HCT116 (cell line): ENCODE measurements around the gene CTU1. TPM values are rescaled to one million over a fixed set of nuclear protein-coding genes. Genes with fewer than 3 reads are reported as not detected.

Source experiments
- ATAC-seq: fragments of 200-7000 bp; cut with Tn5 transposase; 2 replicates; pipeline ENCODE4 v1.9.1; 2020; ENCODE audit warnings: mild to moderate bottlenecking, moderate library complexity
- BruUV-seq: library from RNA; stranded (reverse); fragments of 400-500 nt; replicated peaks from 2 replicates; lab custom pipeline; 2021; lab: Mats Ljungman, UMichigan
- CTCF ChIA-PET: fragments of 300-600 bp; sonication (Branson Sonifier 250); formaldehyde crosslinking; loops from one replicate; lab custom pipeline; 2021; ENCODE audit warnings: antibody characterized with exemption; lab: Charles Lee
- POLR2A ChIA-PET: fragments of 300-600, 350-600 bp; sonication (Branson Sonifier 250); formaldehyde crosslinking; loops from one replicate; lab custom pipeline; 2021; ENCODE audit warnings: antibody characterized with exemption; lab: Charles Lee
- RAD21 ChIA-PET, 2 experiments: fragments of 300-600 bp; sonication (Branson Sonifier 250); formaldehyde crosslinking; loops; one replicate each; lab custom pipeline; 2023; ENCODE audit warnings: low total read pairs in 2 of 2; ENCODE audit not compliant: uncharacterized antibody in 2 of 2, unreplicated experiment in 2 of 2, low non-redundant PET in 1 of 2; lab: Charles Lee
- DNase-seq: peaks from one replicate; pipeline ENCODE4 v3.0.0-alpha.2; 2010; ENCODE audit warnings: low read depth, low spot score
- H2AFZ ChIP-seq: fragments of 200-600 bp; shearing (Covaris generic), sonication (generic); 2 replicates; pipeline ENCODE4 v1.6.1; 2017; ENCODE audit warnings: low read depth, mixed run types, mixed read lengths, antibody characterized with exemption, low read length; ENCODE audit not compliant: poor library complexity, severe bottlenecking
- H3K27ac ChIP-seq: 2 replicates; pipeline ENCODE4 v1.5.1; 2012; ENCODE audit warnings: low read depth, low read length
- H3K27me3 ChIP-seq: fragments of 200-600 bp; sonication (generic); 2 replicates; pipeline ENCODE4 v1.6.1; 2016; ENCODE audit warnings: mixed run types, low read length, mixed read lengths; ENCODE audit not compliant: insufficient read depth
- H3K36me3 ChIP-seq, 2 experiments: fragments of 200-500 bp in 1 of 2; fragments of 200-600 bp in 1 of 2; sonication (Bioruptor generic) in 1 of 2; sonication (generic) in 1 of 2; 2 replicates each; pipeline versions ENCODE4 v1.5.1 to v1.6.1; 2014 to 2016; ENCODE audit warnings: low read length in 2 of 2, inconsistent platforms in 1 of 2, mixed read lengths in 1 of 2, mixed run types in 1 of 2; ENCODE audit not compliant: insufficient read depth in 2 of 2, control insufficient read depth in 1 of 2
- H3K4me1 ChIP-seq, 2 experiments: fragments of 200-600 bp in 1 of 2; sonication (generic) in 1 of 2; 2 replicates each; pipeline versions ENCODE4 v1.5.1 to v1.6.1; 2012 to 2017; ENCODE audit warnings: low read length in 2 of 2, inconsistent platforms in 1 of 2, mild to moderate bottlenecking in 1 of 2, mixed read lengths in 1 of 2, mixed run types in 1 of 2, moderate library complexity in 1 of 2; ENCODE audit not compliant: insufficient read depth in 2 of 2, control insufficient read depth in 1 of 2
- H3K4me2 ChIP-seq: fragments of 200-600 bp; sonication (generic); 2 replicates; pipeline ENCODE4 v1.6.1; 2017; ENCODE audit warnings: mixed run types, low read length, mixed read lengths
- H3K4me3 ChIP-seq, 2 experiments: fragments of 200-600 bp in 1 of 2; sonication (generic) in 1 of 2; replicated peaks in 1 of 2; 2 replicates each; pipeline ENCODE4 v1.5.1; 2011 to 2016; ENCODE audit warnings: low read length in 2 of 2, control low read depth in 1 of 2, low read depth in 1 of 2, mild to moderate bottlenecking in 1 of 2, mixed read lengths in 1 of 2, mixed run types in 1 of 2
- H3K79me2 ChIP-seq: fragments of 200-600 bp; sonication (generic); 2 replicates; pipeline ENCODE4 v1.6.1; 2017; ENCODE audit warnings: mild to moderate bottlenecking, mixed run types, low read length, moderate library complexity, mixed read lengths; ENCODE audit not compliant: insufficient read depth
- H3K9ac ChIP-seq: fragments of 200-600 bp; sonication (generic); 2 replicates; pipeline ENCODE4 v1.6.1; 2016; ENCODE audit warnings: low read length, mixed read lengths
- H3K9me2 ChIP-seq: fragments of 200-600 bp; sonication (generic), shearing (Covaris generic); 2 replicates; pipeline ENCODE4 v1.6.1; 2017; ENCODE audit warnings: mixed run types, mild to moderate bottlenecking, moderate library complexity; ENCODE audit not compliant: insufficient read depth
- H3K9me3 ChIP-seq, 2 experiments: fragments of 200-500 bp in 1 of 2; fragments of 200-600 bp in 1 of 2; sonication (Bioruptor generic) in 1 of 2; sonication (generic) in 1 of 2; 2 replicates each; pipeline ENCODE4 v1.6.1; 2014 to 2017; ENCODE audit warnings: low read length in 2 of 2, mixed read lengths in 2 of 2, inconsistent platforms in 1 of 2, low read depth in 1 of 2, mild to moderate bottlenecking in 1 of 2, mixed run types in 1 of 2, moderate library complexity in 1 of 2; ENCODE audit not compliant: control insufficient read depth in 1 of 2, insufficient read depth in 1 of 2
- H4K20me1 ChIP-seq: fragments of 200-600 bp; sonication (generic), shearing (Covaris generic); 2 replicates; pipeline ENCODE4 v1.6.1; 2017; ENCODE audit warnings: mixed run types, mild to moderate bottlenecking, moderate library complexity; ENCODE audit not compliant: insufficient read depth
- EZH2phosphoT487 ChIP-seq: fragments of 200-600 bp; IDR thresholded peaks from 2 replicates; pipeline ENCODE4 v1.6.1; 2018; ENCODE audit warnings: antibody characterized with exemption, borderline replicate concordance
- FOSL1 ChIP-seq: IDR thresholded peaks from 2 replicates; pipeline ENCODE4 v1.6.1; 2012; ENCODE audit warnings: low read depth
- JUND ChIP-seq: IDR thresholded peaks from 2 replicates; pipeline ENCODE4 v1.6.1; 2012
- RAD21 ChIP-seq: IDR thresholded peaks from 2 replicates; pipeline ENCODE4 v1.6.1; 2012; ENCODE audit warnings: low read depth, mild to moderate bottlenecking
- SIN3A ChIP-seq: IDR thresholded peaks from 2 replicates; pipeline ENCODE4 v1.6.1; 2012; ENCODE audit warnings: low read depth
- SP1 ChIP-seq: IDR thresholded peaks from 2 replicates; pipeline ENCODE4 v1.6.1; 2012; ENCODE audit warnings: low read depth
- SRF ChIP-seq: IDR thresholded peaks from 2 replicates; pipeline ENCODE4 v1.6.1; 2012; ENCODE audit warnings: low read depth
- TCF7L2 ChIP-seq: IDR thresholded peaks from 2 replicates; pipeline ENCODE4 v1.7.0; 2011; ENCODE audit warnings: borderline replicate concordance, inconsistent platforms; ENCODE audit not compliant: insufficient read depth, insufficient read length; ENCODE audit errors: extremely low read depth
- intact Hi-C: fragments of 100-400 bp; cut with micrococcal nuclease; formaldehyde crosslinking; loops from 2 replicates; pipeline ENCODE4 v1.10.0; 2022
- total RNA-seq: library from RNA; stranded (reverse); gene quantifications from one replicate; pipeline ENCODE4 v1.2.1, GENCODE V29; 2021; ENCODE audit not compliant: unreplicated experiment
- TF ChIP-seq, protein P1 (sequence below), 3 experiments: fragments of 200-600 bp in 1 of 3; sonication (generic) in 1 of 3; IDR thresholded peaks in 2 of 3; conservative IDR thresholded peaks in 1 of 3; 2 replicates each; pipeline ENCODE4 v1.5.1; 2012 to 2017; ENCODE audit warnings: low read depth in 2 of 3, low read length in 2 of 3, antibody characterized with exemption in 1 of 3, borderline replicate concordance in 1 of 3, control low read depth in 1 of 3, mild to moderate bottlenecking in 1 of 3, mixed read lengths in 1 of 3, mixed run types in 1 of 3, moderate library complexity in 1 of 3; ENCODE audit not compliant: insufficient read depth in 1 of 3
- TF ChIP-seq, protein P2 (sequence below): IDR thresholded peaks from 2 replicates; pipeline ENCODE4 v1.6.1; 2012; ENCODE audit warnings: low read depth
- TF ChIP-seq, protein P3 (sequence below): IDR thresholded peaks from 2 replicates; pipeline ENCODE4 v1.6.1; 2012

The CTU1 gene
- total RNA-seq, 1 experiment from 2014 or later: 14.0 TPM

DNA sequence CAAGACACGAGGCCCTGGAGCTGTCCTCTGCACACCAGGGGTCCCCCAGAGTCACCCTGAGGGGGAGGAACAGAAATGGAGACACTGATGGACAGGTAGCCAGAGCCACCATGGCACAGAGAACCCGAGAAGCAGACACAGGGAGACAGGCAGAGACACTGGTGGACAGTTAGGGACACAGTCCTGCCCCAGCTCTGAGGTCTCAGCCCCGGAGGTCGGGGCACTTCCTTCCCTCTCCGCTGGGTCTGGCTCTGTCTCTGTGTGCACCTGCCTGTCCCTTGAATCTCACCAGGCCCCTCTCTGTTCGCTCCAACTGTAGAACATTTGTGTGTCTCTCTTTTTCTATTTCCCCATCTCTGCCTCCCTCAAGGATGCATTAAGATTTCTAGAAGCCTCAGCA is 30.1 kb downstream of the CTU1 start:
- no peak overlapping the region for H3K9ac ChIP-seq
- no peaks in the 10 kb centered on the region for H4K20me1 ChIP-seq
- no peaks in the 10 kb centered on the region for H3K9me3 ChIP-seq
- no peak overlapping the region for H3K4me3 ChIP-seq
- POLR2A ChIA-PET: no interaction called here
- H3K4me1 ChIP-seq: no peaks in the 10 kb centered on the region
- DNase-seq: no peak
- no peak for ATAC-seq
- no peak for TF ChIP-seq SIN3A
- TF ChIP-seq JUND: no peak
- TF ChIP-seq, protein P1, sequence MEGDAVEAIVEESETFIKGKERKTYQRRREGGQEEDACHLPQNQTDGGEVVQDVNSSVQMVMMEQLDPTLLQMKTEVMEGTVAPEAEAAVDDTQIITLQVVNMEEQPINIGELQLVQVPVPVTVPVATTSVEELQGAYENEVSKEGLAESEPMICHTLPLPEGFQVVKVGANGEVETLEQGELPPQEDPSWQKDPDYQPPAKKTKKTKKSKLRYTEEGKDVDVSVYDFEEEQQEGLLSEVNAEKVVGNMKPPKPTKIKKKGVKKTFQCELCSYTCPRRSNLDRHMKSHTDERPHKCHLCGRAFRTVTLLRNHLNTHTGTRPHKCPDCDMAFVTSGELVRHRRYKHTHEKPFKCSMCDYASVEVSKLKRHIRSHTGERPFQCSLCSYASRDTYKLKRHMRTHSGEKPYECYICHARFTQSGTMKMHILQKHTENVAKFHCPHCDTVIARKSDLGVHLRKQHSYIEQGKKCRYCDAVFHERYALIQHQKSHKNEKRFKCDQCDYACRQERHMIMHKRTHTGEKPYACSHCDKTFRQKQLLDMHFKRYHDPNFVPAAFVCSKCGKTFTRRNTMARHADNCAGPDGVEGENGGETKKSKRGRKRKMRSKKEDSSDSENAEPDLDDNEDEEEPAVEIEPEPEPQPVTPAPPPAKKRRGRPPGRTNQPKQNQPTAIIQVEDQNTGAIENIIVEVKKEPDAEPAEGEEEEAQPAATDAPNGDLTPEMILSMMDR (IDR thresholded peaks at IDR 0.05 in 2 of 3, conservative IDR thresholded peaks at IDR 0.05 in 1 of 3; ENCODE audit: borderline replicate concordance in 1 of 3, insufficient read depth in 1 of 3, low read depth in 2 of 3, low read length in 2 of 3): no peak
- no peak for TF ChIP-seq TCF7L2
- no peak for TF ChIP-seq EZH2phosphoT487
- TF ChIP-seq SP1: no peak
- no peak for TF ChIP-seq FOSL1
- no peak overlapping the region for H3K27ac ChIP-seq
- CTCF ChIA-PET: no interaction called here
- BruUV-seq: no TSS peak
- H3K36me3 ChIP-seq: no peaks in the 10 kb centered on the region
- no peaks in the 10 kb centered on the region for H3K79me2 ChIP-seq
- H3K27me3 ChIP-seq: no peaks in the 10 kb centered on the region
- H3K4me2 ChIP-seq: no peak overlapping the region
- intact Hi-C loops: no loop called here
- no peak overlapping the region for H2AFZ ChIP-seq
- no peaks in the 10 kb centered on the region for H3K9me2 ChIP-seq
- RAD21 ChIA-PET: no interaction called here

DNA sequence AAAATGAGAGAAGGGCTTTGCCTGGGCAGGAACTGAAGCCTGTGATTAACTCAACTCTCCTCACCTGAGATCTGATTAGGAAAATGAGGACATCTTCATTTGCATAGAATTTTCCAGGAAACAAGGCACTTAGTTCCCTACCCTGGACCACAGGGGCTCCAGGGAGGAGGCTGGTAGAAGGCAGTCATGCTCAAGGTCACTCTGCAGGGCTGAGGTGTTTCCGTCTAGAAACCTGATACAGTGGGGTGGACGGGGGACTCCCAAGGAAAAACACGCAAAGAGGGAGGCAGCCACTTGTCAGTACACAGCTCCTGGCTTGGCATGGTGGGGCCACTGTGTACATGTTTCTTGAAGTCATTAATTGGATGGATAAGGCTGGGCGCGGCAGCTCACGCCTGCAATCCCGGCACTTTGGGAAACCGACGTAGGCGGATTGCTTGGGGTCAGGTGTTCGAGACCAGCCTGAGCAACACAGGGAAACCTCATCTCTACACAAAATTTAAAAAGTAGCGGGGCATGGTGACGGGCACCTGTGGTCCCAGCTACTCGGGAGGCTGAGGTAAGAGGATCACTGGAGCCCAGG is 31.5 kb downstream of the CTU1 start:
- no peak for ATAC-seq
- Histone ChIP-seq H3K79me2 (no peaks in the 10 kb centered on the region), H3K4me3 (no peak overlapping the region), H2AFZ (no peak overlapping the region), H3K9ac (no peak overlapping the region)
- no peak for TF ChIP-seq SP1
- TF ChIP-seq, protein P2, sequence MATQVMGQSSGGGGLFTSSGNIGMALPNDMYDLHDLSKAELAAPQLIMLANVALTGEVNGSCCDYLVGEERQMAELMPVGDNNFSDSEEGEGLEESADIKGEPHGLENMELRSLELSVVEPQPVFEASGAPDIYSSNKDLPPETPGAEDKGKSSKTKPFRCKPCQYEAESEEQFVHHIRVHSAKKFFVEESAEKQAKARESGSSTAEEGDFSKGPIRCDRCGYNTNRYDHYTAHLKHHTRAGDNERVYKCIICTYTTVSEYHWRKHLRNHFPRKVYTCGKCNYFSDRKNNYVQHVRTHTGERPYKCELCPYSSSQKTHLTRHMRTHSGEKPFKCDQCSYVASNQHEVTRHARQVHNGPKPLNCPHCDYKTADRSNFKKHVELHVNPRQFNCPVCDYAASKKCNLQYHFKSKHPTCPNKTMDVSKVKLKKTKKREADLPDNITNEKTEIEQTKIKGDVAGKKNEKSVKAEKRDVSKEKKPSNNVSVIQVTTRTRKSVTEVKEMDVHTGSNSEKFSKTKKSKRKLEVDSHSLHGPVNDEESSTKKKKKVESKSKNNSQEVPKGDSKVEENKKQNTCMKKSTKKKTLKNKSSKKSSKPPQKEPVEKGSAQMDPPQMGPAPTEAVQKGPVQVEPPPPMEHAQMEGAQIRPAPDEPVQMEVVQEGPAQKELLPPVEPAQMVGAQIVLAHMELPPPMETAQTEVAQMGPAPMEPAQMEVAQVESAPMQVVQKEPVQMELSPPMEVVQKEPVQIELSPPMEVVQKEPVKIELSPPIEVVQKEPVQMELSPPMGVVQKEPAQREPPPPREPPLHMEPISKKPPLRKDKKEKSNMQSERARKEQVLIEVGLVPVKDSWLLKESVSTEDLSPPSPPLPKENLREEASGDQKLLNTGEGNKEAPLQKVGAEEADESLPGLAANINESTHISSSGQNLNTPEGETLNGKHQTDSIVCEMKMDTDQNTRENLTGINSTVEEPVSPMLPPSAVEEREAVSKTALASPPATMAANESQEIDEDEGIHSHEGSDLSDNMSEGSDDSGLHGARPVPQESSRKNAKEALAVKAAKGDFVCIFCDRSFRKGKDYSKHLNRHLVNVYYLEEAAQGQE: no peak
- TF ChIP-seq, protein P3, sequence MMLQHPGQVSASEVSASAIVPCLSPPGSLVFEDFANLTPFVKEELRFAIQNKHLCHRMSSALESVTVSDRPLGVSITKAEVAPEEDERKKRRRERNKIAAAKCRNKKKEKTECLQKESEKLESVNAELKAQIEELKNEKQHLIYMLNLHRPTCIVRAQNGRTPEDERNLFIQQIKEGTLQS: no peak
- TF ChIP-seq SRF: no peak
- no peak for TF ChIP-seq SIN3A
- no peak for TF ChIP-seq JUND
- TF ChIP-seq TCF7L2: no peak
- TF ChIP-seq, protein P1 (IDR thresholded peaks at IDR 0.05 in 2 of 3, conservative IDR thresholded peaks at IDR 0.05 in 1 of 3; ENCODE audit: borderline replicate concordance in 1 of 3, insufficient read depth in 1 of 3, low read depth in 2 of 3, low read length in 2 of 3): no peak
- TF ChIP-seq FOSL1: no peak
- no peak for TF ChIP-seq RAD21
- TF ChIP-seq, all 23 proteins: peak for 0
- H3K27ac ChIP-seq: no peak overlapping the region
- no peaks in the 10 kb centered on the region for H3K9me3 ChIP-seq
- H4K20me1 ChIP-seq: no peaks in the 10 kb centered on the region
- intact Hi-C loops: no loop called here
- POLR2A ChIA-PET: no interaction called here
- H3K4me2 ChIP-seq: no peak overlapping the region
- no peaks in the 10 kb centered on the region for H3K9me2 ChIP-seq
- no peak for DNase-seq
- no TSS peak for BruUV-seq
- CTCF ChIA-PET: no interaction called here
- no peaks in the 10 kb centered on the region for H3K27me3 ChIP-seq
- no peaks in the 10 kb centered on the region for H3K36me3 ChIP-seq
- H3K4me1 ChIP-seq: no peaks in the 10 kb centered on the region
- RAD21 ChIA-PET: no interaction called here
